Measurements from ENCODE around the gene SNX11. TPM values are rescaled to one million over a fixed set of nuclear protein-coding genes. Genes with fewer than 3 reads are reported as not detected.

Gene SNX11
- total and polyA plus RNA-seq, 2 donors (not counting 1 experiment from before 2014, with no cell fraction given): 12.6 to 17.7 TPM

DNA sequence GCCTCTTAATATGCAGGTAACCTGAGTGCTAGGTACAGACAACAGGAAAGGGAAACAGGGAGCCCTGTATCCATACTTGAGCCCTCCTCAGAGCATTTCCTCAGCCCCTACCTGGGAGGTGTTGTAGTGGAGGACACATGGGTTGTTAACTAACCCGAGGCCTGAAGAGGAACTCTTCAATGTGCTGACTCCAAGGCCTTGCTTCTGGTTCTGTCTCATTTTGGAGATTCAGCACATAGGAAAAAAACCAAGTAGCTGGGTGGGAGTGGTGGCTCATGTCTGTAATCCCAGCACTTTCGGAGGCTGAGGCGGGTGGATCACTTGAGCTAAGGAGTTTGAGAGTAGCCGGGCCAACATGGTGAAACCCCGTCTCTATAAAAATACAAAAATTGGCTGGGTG lies 24.8 kb downstream of the SNX11 start:
- no peak overlapping the region for H3K27ac ChIP-seq (ENCODE audit: insufficient read depth, low read length)
- TF ChIP-seq, protein P1, sequence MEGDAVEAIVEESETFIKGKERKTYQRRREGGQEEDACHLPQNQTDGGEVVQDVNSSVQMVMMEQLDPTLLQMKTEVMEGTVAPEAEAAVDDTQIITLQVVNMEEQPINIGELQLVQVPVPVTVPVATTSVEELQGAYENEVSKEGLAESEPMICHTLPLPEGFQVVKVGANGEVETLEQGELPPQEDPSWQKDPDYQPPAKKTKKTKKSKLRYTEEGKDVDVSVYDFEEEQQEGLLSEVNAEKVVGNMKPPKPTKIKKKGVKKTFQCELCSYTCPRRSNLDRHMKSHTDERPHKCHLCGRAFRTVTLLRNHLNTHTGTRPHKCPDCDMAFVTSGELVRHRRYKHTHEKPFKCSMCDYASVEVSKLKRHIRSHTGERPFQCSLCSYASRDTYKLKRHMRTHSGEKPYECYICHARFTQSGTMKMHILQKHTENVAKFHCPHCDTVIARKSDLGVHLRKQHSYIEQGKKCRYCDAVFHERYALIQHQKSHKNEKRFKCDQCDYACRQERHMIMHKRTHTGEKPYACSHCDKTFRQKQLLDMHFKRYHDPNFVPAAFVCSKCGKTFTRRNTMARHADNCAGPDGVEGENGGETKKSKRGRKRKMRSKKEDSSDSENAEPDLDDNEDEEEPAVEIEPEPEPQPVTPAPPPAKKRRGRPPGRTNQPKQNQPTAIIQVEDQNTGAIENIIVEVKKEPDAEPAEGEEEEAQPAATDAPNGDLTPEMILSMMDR (conservative IDR thresholded peaks at IDR 0.05 in 1 of 2, IDR thresholded peaks at IDR 0.05 in 1 of 2; ENCODE audit: low read depth in 1 of 2, low read length in 2 of 2): no peak
- TF ChIP-seq EZH2 (IDR thresholded peaks at IDR 0.05; ENCODE audit: low read length, missing control alignments): no peak
- no peak overlapping the region for H3K9ac ChIP-seq (ENCODE audit: insufficient read depth, low read length)
- H3K4me2 ChIP-seq (ENCODE audit: extremely low read depth, insufficient read depth, low read length): no peak overlapping the region
- no peak overlapping the region for H3K4me3 ChIP-seq (replicated peaks in 1 of 4; ENCODE audit: control extremely low read depth in 1 of 4, insufficient read depth in 1 of 4, low read depth in 3 of 4, low read length in 4 of 4)
- no peaks in the 10 kb centered on the region for H3K36me3 ChIP-seq (ENCODE audit: control insufficient read depth, insufficient read depth, low read length)
- H3K79me2 ChIP-seq (ENCODE audit: control insufficient read depth, insufficient read depth, low read length): no peaks in the 10 kb centered on the region
- no peaks in the 10 kb centered on the region for H4K20me1 ChIP-seq (ENCODE audit: control insufficient read depth, extremely low read depth, insufficient read depth, low read length)
- H3K4me1 ChIP-seq (ENCODE audit: control insufficient read depth, extremely low read depth, insufficient read depth, low read length): no peaks in the 10 kb centered on the region
- no peaks in the 10 kb centered on the region for H3K9me3 ChIP-seq (ENCODE audit: control insufficient read depth, insufficient read depth, low read depth, low read length)
- no peak for DNase-seq (ENCODE audit: low read depth in 2 of 2)
- H2AFZ ChIP-seq (ENCODE audit: low read length): no peak overlapping the region
- peaks cover 7% of the 10 kb centered on the region for H3K27me3 ChIP-seq (ENCODE audit: control insufficient read depth, insufficient read depth, low read length)

DNA sequence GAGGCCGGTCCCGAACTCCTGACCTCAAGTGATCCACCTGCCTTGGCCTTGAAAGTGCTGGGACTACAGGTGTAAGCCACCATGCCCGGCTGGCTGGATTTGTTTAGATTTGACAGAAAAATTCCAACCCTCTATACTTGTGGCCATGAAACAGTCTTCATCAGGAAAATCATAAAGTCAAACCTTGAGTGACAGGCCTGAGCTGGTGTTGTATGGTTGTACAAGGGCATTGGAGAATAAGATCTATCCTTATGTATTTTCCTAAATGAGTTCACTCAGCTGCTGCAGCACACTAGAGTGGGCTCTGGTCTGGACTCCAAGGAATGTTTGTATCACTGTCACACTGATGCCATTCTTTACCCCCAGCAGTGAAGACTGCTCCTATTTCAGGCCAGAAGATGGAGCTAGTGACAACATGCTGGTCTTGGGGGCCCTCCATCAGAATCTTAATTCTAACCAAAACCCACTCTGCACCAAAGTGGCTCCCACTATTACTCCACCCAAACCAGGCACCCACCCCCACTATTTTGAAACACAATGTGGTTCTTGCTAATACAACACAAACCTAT lies 27.4 kb downstream of the SNX11 start:
- no peak overlapping the region for H2AFZ ChIP-seq (ENCODE audit: low read length)
- no peaks in the 10 kb centered on the region for H3K79me2 ChIP-seq (ENCODE audit: control insufficient read depth, insufficient read depth, low read length)
- TF ChIP-seq, protein P1 (conservative IDR thresholded peaks at IDR 0.05 in 1 of 2, IDR thresholded peaks at IDR 0.05 in 1 of 2; ENCODE audit: low read depth in 1 of 2, low read length in 2 of 2): no peak
- TF ChIP-seq EZH2 (IDR thresholded peaks at IDR 0.05; ENCODE audit: low read length, missing control alignments): no peak
- DNase-seq (ENCODE audit: low read depth in 2 of 2): no peak
- no peaks in the 10 kb centered on the region for H4K20me1 ChIP-seq (ENCODE audit: control insufficient read depth, extremely low read depth, insufficient read depth, low read length)
- H3K27ac ChIP-seq (ENCODE audit: insufficient read depth, low read length): no peak overlapping the region
- H3K36me3 ChIP-seq (ENCODE audit: control insufficient read depth, insufficient read depth, low read length): no peaks in the 10 kb centered on the region
- H3K9ac ChIP-seq (ENCODE audit: insufficient read depth, low read length): no peak overlapping the region
- H3K27me3 ChIP-seq (ENCODE audit: control insufficient read depth, insufficient read depth, low read length): peaks cover 10% of the 10 kb centered on the region
- H3K9me3 ChIP-seq (ENCODE audit: control insufficient read depth, insufficient read depth, low read depth, low read length): no peaks in the 10 kb centered on the region
- no peaks in the 10 kb centered on the region for H3K4me1 ChIP-seq (ENCODE audit: control insufficient read depth, extremely low read depth, insufficient read depth, low read length)
- no peak overlapping the region for H3K4me2 ChIP-seq (ENCODE audit: extremely low read depth, insufficient read depth, low read length)
- no peak overlapping the region for H3K4me3 ChIP-seq (replicated peaks in 1 of 4; ENCODE audit: control extremely low read depth in 1 of 4, insufficient read depth in 1 of 4, low read depth in 3 of 4, low read length in 4 of 4)

DNA sequence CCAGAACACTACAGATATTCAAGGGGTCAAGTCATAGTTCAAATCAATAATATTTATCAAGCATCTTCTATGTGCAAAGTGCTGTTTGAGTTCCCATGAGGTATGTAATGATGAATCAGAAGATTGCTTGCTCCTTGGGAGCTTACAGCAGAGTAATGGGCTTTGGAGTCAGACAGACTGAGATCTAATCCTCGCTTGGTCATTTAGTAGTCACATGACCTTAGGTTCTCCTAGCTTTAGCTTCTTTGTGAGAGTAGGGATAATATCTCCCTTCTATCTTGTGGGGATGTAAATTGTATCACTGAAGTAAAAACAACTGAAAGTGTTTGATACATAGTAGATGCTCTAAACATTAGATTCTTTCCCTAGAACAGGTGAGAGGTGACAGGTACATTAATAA lies 30.1 kb downstream of the SNX11 start:
- no peak overlapping the region for H3K9ac ChIP-seq (ENCODE audit: insufficient read depth, low read length)
- no peak for TF ChIP-seq EZH2 (IDR thresholded peaks at IDR 0.05; ENCODE audit: low read length, missing control alignments)
- TF ChIP-seq, protein P1 (conservative IDR thresholded peaks at IDR 0.05 in 1 of 2, IDR thresholded peaks at IDR 0.05 in 1 of 2; ENCODE audit: low read depth in 1 of 2, low read length in 2 of 2): no peak
- no peak overlapping the region for H3K4me3 ChIP-seq (replicated peaks in 1 of 4; ENCODE audit: control extremely low read depth in 1 of 4, insufficient read depth in 1 of 4, low read depth in 3 of 4, low read length in 4 of 4)
- no peak for DNase-seq (ENCODE audit: low read depth in 2 of 2)
- H3K79me2 ChIP-seq (ENCODE audit: control insufficient read depth, insufficient read depth, low read length): no peaks in the 10 kb centered on the region
- no peaks in the 10 kb centered on the region for H3K36me3 ChIP-seq (ENCODE audit: control insufficient read depth, insufficient read depth, low read length)
- H2AFZ ChIP-seq (ENCODE audit: low read length): no peak overlapping the region
- H3K27ac ChIP-seq (ENCODE audit: insufficient read depth, low read length): no peak overlapping the region
- H3K4me1 ChIP-seq (ENCODE audit: control insufficient read depth, extremely low read depth, insufficient read depth, low read length): no peaks in the 10 kb centered on the region
- peaks cover 15% of the 10 kb centered on the region for H3K27me3 ChIP-seq (ENCODE audit: control insufficient read depth, insufficient read depth, low read length)
- H4K20me1 ChIP-seq (ENCODE audit: control insufficient read depth, extremely low read depth, insufficient read depth, low read length): no peaks in the 10 kb centered on the region
- H3K9me3 ChIP-seq (ENCODE audit: control insufficient read depth, insufficient read depth, low read depth, low read length): no peaks in the 10 kb centered on the region
- no peak overlapping the region for H3K4me2 ChIP-seq (ENCODE audit: extremely low read depth, insufficient read depth, low read length)
